Activated CD8-positive, alpha-beta memory T cell treated with anti-CD3 and anti-CD28 coated beads, Interleukin-2, amount 50 U/mL, for 1 hour (primary cell): ENCODE data around the gene OXGR1.
"Not testable (repeated sequence)": the region's sequence is repeated elsewhere in the genome, so short reads cannot be mapped to it uniquely, and the experiment has no call there.

Experiments used
- DNase-seq: peaks from one replicate; pipeline ENCODE4 v3.0.0-alpha.2; 2020; ENCODE audit errors: extremely low read depth

The OXGR1 gene

DNA sequence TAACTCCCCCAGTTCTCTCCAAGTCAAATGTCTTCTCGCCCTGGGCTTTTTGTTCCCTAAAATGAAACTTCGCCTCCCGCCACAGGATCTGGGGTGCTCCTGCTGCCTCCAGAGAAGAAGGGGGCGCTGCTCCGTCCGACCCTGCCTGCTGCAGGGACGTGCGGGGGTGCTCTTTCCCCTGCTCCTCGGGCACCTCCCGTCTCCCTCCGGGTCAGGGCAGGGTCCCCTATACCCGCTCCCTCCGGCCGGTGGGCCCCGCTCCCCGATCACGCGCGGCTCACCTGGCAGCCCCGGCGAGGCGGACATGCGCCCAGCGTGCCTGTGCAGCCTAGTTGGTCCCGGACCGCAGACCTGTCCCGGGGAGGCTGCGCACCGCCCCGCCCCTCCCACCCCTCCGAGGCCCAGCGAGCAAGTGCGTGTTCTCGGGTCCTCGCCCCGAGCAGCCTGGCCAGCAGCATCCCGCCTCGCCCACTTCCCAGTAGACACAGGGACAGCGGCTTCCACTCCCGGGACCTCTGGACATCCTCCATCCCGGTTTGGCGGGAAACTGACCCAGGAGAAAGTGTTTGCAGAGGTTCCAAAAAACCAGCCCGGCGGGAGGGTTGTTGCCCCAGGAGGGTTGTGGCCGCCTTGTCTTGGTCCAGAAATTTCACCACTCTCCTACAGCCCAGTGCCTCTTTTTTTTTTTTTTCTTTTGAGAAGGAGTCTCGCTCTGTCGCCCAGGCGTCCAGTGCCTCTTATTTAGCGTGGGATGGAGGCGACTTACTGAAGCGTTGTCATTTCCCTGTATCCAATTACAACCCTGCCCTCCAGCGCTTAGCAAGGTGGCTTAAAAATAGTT, at the start of gene OXGR1:
OXGR1 (minus strand) TSS at position 460 of the 841 bp plus-strand sequence. CDS start 6,717 bp downstream, outside the sequence.
- DNase-seq: no peak

DNA sequence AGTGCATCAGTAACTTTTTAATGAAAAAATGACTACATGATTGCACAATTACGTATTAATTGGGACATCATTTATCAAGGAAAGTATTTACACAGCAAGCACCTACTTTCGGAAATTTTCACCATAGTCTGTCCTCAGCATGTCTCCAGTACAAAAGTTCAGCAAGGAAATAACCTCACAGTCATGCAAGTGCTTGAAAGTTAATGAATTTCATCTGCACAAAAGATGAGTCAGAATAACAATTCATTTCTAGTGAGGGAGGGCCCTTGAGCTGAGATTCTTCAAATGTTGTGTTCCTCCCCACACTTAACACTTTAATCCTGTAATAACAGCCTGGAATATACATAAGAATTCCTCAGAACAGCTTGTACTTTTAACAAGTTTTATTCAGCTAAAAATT, 49.0 kb upstream of the OXGR1 start:
- DNase-seq: no peak

DNA sequence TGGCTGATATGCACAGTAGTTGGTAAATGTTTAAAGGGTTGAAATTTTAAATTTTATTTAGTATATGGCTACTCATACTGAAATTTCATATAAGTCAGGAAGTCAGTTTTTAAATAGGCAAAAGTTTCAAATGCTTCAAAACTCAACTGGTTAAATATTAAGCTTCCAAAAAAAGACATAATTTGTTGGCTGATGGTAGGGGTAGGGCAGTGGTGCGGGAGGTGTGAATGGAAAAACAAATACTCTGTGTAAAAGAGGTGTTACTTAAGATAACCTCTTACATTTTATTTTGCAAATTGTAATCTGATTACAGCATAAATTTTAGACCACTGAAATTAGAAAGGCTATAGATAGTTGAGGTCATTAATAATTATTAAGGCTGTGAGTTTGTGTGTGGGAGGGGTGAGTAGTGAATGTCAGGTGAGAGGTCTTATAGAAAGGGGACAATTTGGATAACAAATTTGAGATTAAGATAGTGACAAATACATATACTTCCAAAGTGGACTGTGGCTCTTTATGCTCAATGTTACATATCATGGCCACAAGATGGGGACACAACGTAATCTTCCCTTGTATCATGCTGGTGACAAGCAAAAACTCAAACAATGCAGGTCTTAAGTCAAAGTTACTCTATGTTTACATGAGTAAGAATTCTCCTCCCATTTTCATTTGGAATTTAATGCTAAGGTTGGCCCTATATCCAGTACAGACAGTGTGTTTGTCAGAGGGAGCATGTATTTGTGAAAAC, 36.6 kb upstream of the OXGR1 start:
- no peak for DNase-seq

DNA sequence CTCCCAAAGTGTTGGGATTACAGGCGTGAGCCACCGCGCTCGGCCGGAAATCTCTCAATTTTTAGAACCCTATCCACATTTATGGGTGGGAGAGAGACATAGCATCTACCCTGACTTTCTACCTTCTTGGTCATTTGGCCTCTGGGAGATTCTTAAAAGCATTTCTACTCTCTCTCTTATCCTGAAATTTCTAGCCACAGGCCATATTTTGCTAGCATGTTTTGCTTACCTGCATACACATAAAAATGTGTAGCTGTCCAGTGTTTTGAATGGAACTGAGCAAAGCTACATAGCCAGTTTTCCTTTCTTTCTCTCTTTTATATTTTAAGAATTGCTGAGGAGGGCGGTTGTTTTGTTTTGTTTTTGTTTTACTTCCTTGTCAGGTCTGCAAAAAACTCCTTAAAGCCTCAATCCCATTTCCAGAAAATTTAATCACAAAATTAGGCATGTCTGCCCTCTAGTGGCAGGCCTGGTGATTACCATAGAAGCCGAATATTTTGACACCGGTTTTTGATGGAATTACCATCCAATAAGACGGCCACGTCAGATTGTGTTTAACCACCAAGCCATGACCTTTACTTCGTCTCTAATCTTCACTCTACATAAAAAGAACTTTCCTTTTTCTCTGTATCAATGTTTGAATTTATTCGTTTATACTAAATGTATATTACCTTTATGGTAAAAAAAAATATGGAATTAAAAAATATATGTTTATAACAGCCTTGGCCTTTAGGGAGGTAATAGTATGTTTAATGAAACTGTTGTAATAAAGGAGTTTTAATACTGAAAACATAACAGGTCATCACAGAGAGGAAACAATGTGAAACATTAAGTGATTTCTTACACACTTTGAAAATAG, 34.4 kb upstream of the OXGR1 start:
- DNase-seq: no peak

DNA sequence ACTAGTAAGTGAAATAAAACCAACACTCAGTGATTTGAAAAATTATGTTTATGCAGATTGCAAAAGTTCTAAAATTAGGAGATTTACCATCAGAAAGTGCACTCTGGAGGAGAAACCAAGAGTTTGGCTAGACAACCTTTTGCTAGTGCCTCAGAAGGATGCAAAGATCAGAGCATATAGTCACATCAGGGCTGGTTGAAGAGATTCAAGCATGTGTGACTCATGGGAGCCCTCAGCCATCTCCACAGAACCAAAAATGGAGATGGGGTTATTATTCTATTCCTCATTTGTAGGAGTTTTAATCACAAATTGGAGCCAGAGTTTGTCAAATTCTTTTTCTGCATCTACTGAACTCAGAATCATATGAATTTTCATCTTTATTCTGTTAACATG, 32.9 kb upstream of the OXGR1 start:
- DNase-seq: no peak

DNA sequence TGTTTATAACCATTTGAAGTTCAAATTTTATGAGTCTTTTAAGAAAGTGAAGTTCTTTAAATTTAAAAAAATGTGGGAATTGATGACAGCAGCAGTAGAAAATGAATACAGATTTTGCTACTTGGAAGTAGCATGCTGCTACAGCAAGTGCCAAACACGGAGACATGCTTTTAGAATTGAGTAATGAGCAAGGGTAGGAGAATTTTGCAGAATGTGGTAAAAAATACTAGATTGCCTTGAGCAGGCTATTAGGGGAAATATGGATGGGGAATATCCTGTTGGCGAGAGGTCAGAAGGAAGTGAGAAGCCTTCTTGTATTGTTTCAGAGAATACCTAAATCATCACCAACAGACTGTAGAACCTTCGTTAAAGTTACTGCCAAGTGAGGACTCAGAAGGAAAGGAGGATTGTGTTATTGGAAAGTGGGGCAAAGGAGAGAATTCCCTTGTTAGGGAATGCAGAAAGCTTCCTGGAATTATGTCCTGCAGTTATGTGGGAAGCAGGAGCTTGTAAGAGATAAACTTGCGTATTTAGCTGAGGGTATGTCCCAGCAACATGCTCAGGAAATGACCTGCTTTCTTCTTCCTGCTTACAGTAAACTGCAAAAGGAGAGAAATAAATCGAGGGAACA, 32.4 kb upstream of the OXGR1 start:
- no peak for DNase-seq

DNA sequence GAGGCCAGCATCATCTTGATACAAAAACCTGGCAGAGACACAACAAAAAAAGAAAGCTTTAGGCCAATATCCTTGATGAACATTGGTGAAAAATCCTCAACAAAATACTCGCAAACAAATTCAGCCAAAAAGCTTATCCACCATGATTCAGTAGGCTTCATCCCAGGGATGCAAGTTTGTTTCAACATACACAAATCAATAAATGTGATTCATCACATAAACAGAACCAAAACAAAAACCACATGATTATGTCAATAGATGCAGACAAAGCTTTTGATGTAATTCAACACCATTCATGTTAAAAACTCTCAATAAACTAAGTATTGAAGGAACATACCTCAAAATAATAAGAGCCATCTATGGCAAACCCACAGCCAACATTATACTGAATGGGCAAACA, 29.5 kb upstream of the OXGR1 start:
- not testable (repeated sequence) for DNase-seq

DNA sequence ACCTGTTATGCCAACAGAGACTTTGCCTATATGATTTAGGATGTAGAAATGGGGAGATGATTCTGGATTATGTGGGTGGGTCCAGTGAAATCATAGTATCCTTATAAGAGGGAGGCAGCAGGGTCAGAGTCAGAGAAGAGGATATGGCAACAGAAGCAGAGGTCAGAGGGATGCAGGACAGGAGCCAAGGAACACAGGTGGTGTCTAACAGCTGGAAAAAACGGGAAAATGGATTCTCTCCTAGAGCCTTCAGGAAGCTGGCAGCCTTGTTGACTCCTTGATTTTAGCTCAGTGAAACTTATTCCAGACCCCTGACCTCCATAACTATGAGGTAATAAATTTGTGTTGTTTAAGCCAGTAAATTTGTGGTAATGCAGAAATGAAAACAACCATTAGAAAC, 28.8 kb upstream of the OXGR1 start:
- DNase-seq: no peak

DNA sequence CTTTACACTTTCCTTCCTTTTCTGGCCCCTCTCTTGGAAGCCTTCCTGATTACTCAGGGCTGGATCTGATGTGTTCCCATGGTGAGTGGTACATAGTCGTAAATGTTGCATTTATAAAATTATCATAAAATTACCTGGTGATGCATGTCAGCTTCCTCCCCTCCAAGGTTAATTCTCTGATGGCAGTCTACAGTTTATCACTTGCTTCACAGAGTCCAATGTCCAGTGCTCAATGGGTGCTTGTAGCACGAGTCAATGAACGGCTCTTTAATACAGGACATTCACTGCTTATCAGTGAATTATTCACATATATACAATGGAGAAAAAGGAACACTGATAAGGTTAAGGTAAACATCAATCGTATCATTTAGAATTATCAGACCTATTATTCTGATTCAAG, 27.0 kb upstream of the OXGR1 start:
- DNase-seq: no peak

DNA sequence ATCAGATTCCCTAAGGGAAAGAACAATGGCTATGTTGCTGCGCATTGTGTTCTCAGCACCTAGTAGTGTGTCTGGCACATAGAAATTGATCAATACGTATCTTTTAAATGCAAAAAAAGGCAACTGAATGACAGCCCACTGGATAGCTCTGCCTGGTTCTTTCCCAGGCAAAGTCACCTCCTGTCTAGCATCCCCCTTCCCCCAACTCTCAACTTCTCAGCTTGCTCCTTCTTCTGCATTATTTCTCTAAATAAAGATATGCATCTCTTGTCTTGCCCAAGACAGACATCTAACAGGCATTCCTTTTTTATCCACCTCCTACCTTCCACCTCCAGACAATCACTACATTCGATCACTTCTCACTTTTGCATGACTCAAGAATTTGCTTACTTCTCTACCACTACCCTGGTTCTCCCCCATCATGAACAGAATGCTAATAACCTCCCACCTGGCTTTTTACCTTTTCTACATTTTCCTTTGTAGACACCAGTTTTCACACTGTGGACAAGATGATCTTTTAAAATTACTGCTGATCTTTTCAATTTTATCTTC, 26.5 kb upstream of the OXGR1 start:
- DNase-seq: no peak

DNA sequence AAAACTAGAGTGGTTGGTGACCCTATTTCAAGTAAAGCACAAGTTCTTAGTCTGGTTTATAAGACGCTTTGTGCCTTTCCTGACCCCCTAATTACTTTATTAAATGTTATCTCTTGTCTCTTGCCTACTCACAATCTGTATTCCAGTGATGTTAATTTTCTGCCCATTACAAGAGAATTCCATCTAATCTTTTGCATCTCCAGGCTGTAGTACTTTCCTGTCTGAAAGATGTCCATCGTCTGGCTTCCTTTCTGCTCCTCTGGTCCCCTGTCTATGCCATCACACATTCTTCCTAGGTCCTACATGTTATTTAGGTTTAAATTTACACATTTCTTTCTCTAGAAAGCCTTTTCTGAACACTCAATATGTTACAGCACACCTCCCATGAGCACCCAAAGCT, 25.9 kb upstream of the OXGR1 start:
- no peak for DNase-seq

DNA sequence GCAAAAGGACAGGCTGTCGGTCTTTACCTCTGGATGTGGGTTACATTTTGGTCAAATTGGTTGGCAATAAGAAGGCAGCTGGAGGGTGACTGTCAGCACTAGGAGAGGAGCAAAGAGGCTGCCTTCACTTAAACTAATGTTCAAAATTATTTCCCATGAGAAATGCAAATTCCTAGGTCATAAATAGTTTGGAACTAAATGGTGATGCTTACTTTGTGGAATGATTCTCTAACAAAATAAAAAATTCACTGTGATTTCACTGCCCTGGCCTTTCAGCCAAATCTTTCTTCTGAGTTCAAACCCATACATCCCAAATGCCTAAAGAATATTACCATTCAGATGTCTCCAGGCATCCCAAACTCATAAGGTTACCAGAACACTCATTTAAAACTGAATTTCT, 25.0 kb upstream of the OXGR1 start:
- no peak for DNase-seq

DNA sequence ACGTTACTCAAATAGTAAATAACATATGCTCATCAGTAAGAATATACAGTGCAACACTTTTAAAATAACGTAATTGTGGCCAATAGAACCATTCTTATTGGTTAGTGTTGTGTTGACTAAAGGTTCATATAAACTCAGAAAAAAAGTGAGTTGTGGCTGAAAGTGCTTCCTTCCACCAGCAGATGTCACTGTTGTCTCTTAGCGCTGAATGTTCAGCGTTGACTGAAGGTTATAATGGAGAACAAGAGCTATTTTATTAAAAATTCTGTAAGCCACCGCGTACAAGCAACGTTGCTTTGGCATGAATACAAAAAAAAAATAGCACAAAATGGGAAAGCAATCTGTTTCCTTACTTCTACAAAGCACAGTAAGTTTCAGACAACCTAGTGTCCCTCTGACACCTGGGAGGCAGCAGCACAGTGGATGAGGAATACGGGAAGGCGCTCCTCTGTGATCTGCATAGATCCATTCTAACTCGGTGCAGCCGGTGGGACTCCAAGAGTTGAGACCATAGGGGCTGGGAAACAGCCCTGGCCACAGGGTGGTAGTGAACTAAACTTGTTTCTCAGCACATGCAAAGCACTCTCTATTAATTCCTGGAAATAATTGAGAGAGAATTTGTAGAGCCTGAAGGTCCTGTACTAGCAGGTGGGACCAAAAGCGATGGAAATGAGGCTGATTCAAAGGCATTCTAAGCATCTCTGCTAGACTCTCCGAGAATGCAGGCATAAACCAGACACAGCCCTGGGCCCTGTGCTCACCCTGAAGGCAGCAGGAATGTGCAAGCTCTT, 23.9 kb upstream of the OXGR1 start:
- no peak for DNase-seq

DNA sequence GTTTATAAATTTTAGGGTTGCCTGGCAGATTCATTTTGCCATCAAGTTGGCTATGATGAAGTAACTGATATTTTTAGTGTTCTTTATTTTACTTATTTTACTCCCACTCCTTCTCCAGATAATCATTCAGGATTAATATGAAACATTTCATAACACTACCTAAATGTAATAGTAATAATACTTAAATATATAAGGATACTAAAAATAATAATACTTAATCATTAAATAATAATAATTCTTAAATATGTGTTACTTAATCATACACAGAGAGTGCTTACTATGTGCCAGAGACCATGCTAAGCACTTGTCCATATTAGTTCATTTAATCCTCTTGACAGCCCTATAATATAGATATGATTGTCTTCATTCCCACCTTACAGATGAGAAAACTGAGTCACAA, 23.0 kb upstream of the OXGR1 start:
- DNase-seq: no peak

DNA sequence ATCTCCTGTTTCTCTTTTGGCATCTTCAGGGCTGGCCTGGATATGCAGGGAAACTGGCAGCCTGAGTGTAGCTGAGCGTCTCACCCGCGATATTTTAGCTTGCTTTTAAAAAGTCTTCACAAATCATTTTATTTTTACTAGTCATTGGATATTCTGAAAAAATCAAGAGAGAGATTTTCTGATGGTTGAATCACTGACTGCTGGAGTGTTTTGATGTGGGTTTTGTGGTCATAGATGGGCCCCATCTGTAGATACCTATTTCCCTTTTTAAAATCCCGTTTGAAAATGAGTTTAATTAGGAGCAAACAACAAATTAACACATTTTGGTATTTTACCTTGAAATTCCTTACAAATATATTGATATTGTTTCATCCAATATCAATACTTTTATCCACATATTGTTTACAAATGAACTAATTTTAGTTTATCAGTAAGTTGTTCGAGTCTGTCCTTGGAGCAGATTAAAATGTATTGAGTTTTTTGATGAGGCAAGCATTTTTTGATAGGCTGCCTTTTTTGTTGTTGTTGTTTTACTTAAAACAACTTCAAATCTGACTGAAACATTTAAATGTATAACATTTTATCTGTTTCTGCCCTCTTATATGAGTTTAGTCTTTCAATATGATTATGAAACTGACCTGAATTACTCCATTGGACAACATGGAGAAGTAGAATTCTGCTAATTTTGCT, 21.5 kb upstream of the OXGR1 start:
- no peak for DNase-seq

DNA sequence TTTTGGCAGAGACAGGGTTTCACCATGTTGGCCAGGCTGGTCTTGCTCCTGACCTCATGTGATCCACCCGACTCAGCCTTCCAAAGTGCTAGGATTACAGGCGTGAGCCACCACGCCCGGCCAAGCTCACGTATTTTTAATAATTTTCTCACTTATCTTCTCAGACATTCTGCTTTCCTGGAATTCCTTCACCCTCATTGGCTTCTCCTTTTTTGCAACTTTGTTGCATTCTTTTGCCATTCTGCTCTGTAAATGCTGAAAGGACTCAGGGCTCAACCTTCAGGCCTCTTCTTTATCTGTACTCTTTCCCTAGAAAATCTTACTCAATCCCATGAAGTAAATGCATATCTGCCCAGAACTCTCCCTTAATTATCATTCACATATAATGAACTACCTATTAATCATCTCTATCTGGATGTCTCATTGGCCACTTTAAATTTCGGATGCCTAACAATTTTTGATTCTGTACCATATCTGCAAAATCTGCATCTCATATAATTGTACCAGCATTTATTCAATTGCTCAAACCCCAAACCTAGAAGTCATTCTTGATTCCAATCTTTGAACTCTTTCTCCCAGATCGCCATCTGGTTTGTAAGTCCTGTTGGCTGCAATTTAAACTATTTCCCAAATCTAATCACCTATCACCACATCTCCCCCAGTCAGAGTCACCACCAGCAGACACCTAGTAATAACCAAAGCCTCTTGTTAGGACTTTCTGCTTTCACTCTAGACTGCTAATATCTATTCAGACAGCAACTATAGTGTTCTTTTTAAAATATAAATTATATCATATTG, 18.2 kb upstream of the OXGR1 start:
- DNase-seq: no peak

DNA sequence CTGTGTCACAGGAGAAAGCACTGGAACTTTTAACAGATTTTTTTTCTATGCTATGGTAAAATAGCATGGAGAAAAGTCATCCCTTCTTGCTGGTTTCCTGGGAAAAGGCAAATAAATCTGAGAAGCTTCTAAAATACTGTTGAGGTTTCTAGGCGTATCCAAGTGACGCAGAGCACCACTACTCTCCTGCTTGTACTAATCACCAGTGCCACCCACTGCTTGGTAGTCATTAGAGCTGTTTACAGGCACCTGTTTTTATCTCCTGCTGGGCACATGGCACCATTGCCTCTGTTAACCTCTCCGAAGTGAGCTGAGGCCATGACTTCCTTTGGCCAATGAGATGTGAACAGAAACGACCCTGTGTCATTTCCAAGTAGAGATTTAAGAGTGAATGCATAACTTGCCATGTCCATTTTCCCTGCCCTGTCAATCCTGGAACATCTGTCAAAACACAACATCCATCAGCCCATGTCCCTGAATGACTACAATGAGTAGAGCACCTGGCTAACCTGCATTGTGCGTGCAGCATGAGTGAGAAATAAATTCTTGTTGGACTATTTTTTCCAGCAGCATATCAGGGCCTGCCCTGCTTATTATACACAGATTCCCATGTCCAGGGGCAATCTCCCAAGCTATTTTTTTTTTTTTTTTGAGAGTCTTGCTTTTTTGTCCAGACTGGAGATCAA, 17.3 kb upstream of the OXGR1 start:
- no peak for DNase-seq

DNA sequence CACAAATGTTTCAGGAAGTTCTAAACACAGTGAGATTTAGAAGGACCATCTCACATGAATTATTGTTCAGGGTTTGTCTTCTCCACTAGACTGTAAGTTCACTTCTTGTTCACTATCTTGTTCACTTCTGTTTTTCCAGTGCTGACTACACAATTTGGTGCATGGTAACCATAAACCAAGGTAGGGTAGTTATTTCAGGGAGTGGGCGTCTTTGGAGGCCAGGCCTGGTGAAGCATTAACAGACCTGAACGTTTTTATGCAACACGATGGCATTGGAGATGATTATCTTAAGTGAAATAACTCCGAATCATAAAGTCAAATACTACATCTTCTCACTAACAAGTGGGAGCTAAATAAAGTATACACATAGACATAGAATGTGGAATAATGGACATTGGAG, 14.4 kb upstream of the OXGR1 start:
- no peak for DNase-seq
